OCI-LY7 (cell line): Measurements from ENCODE around the gene AKT1.

Experiments
- EZH2phosphoT487 ChIP-seq: fragments of 200-600 bp; sonication (generic); IDR thresholded peaks from 2 replicates; pipeline ENCODE4 v1.6.1; 2018; ENCODE audit warnings: low read depth, borderline replicate concordance, mild to moderate bottlenecking, mixed run types, antibody characterized with exemption, low read length, moderate library complexity, mixed read lengths
- TF ChIP-seq, protein P1 (sequence below): fragments of 200-600 bp; sonication (generic); conservative IDR thresholded peaks from 2 replicates; pipeline ENCODE4 v1.5.1; 2014; ENCODE audit warnings: mild to moderate bottlenecking, antibody characterized with exemption, low read length, moderate library complexity, mixed read lengths

DNA sequence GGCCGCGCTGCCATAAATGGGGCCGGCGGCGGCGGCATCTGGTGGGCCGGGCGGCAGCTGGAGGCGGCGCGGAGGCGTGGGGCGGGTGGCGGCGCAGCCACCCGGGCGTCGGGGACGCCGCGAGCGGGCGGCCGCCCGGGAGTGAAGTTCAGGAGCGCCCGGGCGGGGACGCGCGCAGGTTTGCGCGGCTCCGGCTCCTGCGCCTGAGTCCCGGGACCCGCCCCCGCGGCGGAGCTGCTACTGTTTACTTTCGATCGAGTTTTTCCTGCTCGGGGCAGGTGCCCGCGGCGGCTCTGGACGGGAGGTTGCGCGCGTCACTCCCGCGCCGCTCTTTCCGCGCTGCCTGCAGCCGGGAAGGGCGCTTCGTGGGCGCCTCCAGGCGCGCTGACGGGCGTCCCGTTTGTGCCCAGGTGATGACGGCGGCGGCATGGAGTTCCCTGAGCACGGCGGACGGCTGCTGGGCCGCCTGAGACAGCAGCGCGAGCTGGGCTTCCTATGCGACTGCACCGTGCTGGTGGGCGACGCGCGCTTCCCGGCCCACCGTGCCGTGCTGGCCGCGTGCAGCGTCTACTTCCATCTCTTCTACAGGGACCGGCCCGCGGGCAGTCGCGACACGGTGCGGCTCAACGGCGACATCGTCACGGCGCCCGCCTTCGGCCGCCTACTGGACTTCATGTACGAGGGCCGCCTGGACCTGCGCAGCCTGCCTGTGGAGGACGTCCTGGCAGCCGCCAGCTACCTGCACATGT, 5.4 kb upstream of the AKT1 start, which contains the start of gene ZBTB42:
- TF ChIP-seq, protein P1, sequence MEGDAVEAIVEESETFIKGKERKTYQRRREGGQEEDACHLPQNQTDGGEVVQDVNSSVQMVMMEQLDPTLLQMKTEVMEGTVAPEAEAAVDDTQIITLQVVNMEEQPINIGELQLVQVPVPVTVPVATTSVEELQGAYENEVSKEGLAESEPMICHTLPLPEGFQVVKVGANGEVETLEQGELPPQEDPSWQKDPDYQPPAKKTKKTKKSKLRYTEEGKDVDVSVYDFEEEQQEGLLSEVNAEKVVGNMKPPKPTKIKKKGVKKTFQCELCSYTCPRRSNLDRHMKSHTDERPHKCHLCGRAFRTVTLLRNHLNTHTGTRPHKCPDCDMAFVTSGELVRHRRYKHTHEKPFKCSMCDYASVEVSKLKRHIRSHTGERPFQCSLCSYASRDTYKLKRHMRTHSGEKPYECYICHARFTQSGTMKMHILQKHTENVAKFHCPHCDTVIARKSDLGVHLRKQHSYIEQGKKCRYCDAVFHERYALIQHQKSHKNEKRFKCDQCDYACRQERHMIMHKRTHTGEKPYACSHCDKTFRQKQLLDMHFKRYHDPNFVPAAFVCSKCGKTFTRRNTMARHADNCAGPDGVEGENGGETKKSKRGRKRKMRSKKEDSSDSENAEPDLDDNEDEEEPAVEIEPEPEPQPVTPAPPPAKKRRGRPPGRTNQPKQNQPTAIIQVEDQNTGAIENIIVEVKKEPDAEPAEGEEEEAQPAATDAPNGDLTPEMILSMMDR = no peak
- TF ChIP-seq EZH2phosphoT487 = no peak
